ENCODE data around the gene TOB1. TPM values are rescaled to one million over a fixed set of nuclear protein-coding genes. Genes with fewer than 3 reads are reported as not detected.

Gene TOB1
- total RNA-seq, 4 donors from 2014 or later = 28.1 to 46.4 (median 31.1) TPM

DNA sequence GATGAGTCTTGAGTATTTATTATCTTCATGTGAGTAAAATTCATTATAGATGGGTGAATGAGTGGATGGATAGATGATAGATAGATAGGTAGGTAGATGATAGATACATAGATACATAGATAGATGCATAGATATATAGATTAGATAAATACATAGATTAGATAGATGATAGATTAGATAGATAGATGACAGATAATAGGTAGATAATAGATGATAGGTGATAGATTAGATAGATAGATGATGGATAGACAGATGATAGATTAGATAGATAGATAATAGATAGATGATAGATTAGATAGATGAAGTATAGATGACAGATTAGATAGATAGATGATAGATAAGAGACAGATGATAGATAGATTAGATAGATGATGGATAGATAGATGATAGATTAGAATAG is 52.6 kb downstream of the TOB1 start:
- Histone ChIP-seq H3K4me3 (replicated peaks in 1 of 3) (no peak overlapping the region), H3K27me3 (no peaks in the 10 kb centered on the region), H3K4me1 (peaks cover 0 to 4% of the 10 kb centered on the region in 2 donors), H3K27ac (no peak overlapping the region), H3K36me3 (no peaks in the 10 kb centered on the region), H3K9me3 (no peaks in the 10 kb centered on the region)
- intact Hi-C loops (cut with DNase I) = no loop called here
- DNase-seq = no peak
- no peak for TF ChIP-seq POLR2A (IDR thresholded peaks at IDR 0.05)
- TF ChIP-seq, protein P1, sequence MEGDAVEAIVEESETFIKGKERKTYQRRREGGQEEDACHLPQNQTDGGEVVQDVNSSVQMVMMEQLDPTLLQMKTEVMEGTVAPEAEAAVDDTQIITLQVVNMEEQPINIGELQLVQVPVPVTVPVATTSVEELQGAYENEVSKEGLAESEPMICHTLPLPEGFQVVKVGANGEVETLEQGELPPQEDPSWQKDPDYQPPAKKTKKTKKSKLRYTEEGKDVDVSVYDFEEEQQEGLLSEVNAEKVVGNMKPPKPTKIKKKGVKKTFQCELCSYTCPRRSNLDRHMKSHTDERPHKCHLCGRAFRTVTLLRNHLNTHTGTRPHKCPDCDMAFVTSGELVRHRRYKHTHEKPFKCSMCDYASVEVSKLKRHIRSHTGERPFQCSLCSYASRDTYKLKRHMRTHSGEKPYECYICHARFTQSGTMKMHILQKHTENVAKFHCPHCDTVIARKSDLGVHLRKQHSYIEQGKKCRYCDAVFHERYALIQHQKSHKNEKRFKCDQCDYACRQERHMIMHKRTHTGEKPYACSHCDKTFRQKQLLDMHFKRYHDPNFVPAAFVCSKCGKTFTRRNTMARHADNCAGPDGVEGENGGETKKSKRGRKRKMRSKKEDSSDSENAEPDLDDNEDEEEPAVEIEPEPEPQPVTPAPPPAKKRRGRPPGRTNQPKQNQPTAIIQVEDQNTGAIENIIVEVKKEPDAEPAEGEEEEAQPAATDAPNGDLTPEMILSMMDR (IDR thresholded peaks at IDR 0.05) = no peak

Other genes with a start within 250 kb of the TOB1 start
- gene ABCC3, start 231.5 kb downstream of the TOB1 start, total RNA-seq = 100 to 1,000 TPM in 2 of 4 donors, 10 to 100 TPM in 2; 51.0 to 189 (median 131) TPM
- gene ANKRD40, start 158.4 kb downstream of the TOB1 start, total RNA-seq = 10 to 100 TPM; 29.4 to 40.2 (median 35.1) TPM
- 100 to 1,000 TPM in 2 of 4 donors, 10 to 100 TPM in 2; 75.2 to 199 (median 140) TPM for gene LUC7L3, start 146.8 kb downstream of the TOB1 start, total RNA-seq
- gene ANKRD40CL, start 98.8 kb downstream of the TOB1 start, total RNA-seq = not detected
- under 1 TPM in 1 of 4 donors, not detected in 3; 0.11 TPM for gene WFIKKN2, start 30.8 kb downstream of the TOB1 start, total RNA-seq